Measurements from ENCODE around the gene SDK1. TPM values are rescaled to one million over a fixed set of nuclear protein-coding genes. Genes with fewer than 3 reads are reported as not detected.

SDK1 gene
- total RNA-seq, 1 experiment from 2014 or later = 9.3 TPM

DNA sequence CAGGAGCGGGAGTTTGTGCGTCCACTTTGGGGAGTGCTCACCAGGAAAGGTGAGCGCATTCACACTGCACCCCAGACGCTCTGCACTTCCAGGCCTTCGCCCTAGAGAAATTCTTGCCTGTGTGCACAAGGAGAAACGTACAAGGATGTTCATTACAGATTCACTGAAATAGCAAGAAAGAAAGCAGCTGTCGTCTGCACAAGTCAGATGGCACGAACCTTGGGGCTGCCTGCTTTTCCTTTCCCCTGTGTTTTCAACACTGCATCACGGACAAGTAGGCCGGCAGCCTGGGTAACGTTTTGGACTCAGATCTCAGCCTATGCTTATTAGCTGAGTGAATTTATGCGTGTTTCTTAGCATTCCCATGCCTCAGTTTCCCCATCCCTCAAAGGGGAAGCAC is 834.2 kb downstream of the SDK1 start:
- no peaks in the 10 kb centered on the region for H3K27me3 Mint-ChIP-seq (ENCODE audit: low read depth)
- no peaks in the 10 kb centered on the region for H3K9me3 Mint-ChIP-seq
- peak overlapping the region; percentile 90 for H3K27ac Mint-ChIP-seq
- no peaks in the 10 kb centered on the region for H3K36me3 Mint-ChIP-seq
- no peak for TF ChIP-seq GTF2I (CRISPR knock-in tag; conservative IDR thresholded peaks at IDR 0.05)
- TF ChIP-seq, protein P1, sequence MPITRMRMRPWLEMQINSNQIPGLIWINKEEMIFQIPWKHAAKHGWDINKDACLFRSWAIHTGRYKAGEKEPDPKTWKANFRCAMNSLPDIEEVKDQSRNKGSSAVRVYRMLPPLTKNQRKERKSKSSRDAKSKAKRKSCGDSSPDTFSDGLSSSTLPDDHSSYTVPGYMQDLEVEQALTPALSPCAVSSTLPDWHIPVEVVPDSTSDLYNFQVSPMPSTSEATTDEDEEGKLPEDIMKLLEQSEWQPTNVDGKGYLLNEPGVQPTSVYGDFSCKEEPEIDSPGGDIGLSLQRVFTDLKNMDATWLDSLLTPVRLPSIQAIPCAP (CRISPR knock-in tag; IDR thresholded peaks at IDR 0.05) = no peak
- TF ChIP-seq SMAD4 (CRISPR knock-in tag; IDR thresholded peaks at IDR 0.05) = no peak
- no peak for TF ChIP-seq PRRX2 (CRISPR knock-in tag; IDR thresholded peaks at IDR 0.05)
- TF ChIP-seq, protein P2, sequence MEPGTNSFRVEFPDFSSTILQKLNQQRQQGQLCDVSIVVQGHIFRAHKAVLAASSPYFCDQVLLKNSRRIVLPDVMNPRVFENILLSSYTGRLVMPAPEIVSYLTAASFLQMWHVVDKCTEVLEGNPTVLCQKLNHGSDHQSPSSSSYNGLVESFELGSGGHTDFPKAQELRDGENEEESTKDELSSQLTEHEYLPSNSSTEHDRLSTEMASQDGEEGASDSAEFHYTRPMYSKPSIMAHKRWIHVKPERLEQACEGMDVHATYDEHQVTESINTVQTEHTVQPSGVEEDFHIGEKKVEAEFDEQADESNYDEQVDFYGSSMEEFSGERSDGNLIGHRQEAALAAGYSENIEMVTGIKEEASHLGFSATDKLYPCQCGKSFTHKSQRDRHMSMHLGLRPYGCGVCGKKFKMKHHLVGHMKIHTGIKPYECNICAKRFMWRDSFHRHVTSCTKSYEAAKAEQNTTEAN (CRISPR knock-in tag; IDR thresholded peaks at IDR 0.05) = no peak
- TF ChIP-seq ZNF121 (CRISPR knock-in tag; IDR thresholded peaks at IDR 0.05) = no peak
- TF ChIP-seq, protein P3, sequence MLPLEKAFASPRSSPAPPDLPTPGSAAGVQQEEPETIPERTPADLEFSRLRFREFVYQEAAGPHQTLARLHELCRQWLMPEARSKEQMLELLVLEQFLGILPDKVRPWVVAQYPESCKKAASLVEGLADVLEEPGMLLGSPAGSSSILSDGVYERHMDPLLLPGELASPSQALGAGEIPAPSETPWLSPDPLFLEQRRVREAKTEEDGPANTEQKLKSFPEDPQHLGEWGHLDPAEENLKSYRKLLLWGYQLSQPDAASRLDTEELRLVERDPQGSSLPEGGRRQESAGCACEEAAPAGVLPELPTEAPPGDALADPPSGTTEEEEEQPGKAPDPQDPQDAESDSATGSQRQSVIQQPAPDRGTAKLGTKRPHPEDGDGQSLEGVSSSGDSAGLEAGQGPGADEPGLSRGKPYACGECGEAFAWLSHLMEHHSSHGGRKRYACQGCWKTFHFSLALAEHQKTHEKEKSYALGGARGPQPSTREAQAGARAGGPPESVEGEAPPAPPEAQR (CRISPR knock-in tag; IDR thresholded peaks at IDR 0.05) = no peak
- ATAC-seq = no peak
- H3K4me1 Mint-ChIP-seq = peaks cover 49% of the 10 kb centered on the region
- no peak overlapping the region for H3K4me3 Mint-ChIP-seq
- DNase-seq (ENCODE audit: low spot score) = no peak
- CTCF ChIA-PET = interaction anchor here (2.0 kb wide), 1 partner anchor 10 kb away, joined by 14 read pairs; no protein-coding TSS in a partner anchor
- POLR2A ChIA-PET = no interaction called here

DNA sequence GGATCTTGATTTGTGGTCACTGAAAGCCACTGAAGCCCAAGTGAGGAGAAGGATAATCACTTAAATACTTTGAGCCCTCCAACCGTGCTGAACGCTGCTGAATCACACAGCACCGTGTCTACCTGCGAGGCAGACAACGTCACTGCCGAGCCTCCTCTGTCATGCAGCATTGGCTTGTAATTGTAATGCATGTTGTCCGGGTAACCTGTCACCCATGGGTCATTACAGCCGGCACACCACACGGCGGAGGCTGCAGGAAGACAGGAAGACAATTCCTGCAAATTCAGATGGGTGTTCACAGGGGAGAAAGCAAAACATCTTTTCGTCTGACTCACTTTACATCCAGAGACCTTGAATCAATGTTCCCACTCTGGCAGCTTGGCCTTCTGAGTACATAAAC is 835.0 kb downstream of the SDK1 start:
- H3K4me1 Mint-ChIP-seq = peaks cover 42% of the 10 kb centered on the region
- H3K27ac Mint-ChIP-seq = peak overlapping the region; percentile 90
- H3K27me3 Mint-ChIP-seq (ENCODE audit: low read depth) = no peaks in the 10 kb centered on the region
- ChIA-PET POLR2A (no interaction called here), CTCF (interaction anchor here (1.1 to 2.0 kb wide), 8 partner anchors 9 to 141 kb away, joined by 3 to 14 read pairs (median 4); no protein-coding TSS in a partner anchor)
- no peaks in the 10 kb centered on the region for H3K9me3 Mint-ChIP-seq
- no peak overlapping the region for H3K4me3 Mint-ChIP-seq
- H3K36me3 Mint-ChIP-seq = no peaks in the 10 kb centered on the region
- ATAC-seq (peak; percentile 68), DNase-seq (ENCODE audit: low spot score) (no peak)
- TF ChIP-seq JAZF1 (CRISPR knock-in tag; IDR thresholded peaks at IDR 0.05) = no peak

DNA sequence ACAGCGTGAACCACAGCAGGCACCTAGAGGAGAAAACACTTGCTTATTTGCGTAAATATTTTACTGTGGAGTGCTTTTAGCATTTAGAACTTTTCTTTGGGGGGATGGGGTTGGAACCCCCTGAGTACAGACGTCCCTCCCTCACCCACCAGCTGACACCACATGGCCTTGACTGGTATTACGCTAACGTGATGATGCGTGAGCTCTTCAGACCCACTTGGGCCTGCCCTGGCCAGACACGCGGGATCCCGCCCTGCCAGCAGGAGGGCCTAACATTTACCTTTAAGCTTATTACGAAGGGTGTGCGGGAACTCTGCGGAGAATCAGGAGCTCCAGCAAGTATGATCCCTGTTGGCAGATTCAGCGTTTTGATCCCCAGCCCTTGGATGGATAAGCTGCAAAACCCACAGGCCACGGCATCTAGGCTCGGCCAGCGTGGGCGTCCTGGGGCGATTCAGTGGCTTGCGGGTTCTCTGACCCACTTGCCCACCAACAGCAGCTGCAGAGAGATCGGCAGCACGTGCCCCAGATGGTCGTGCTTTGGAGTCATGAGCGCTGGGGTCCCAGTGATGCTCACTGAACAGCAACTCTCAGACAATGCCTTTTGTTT is 835.6 kb downstream of the SDK1 start:
- ChIA-PET POLR2A (no interaction called here), CTCF (interaction anchor here (1.1 to 2.0 kb wide), 8 partner anchors 8 to 142 kb away, joined by 3 to 14 read pairs (median 4); no protein-coding TSS in a partner anchor)
- Mint-ChIP-seq H3K4me1 (peaks cover 37% of the 10 kb centered on the region), H3K27me3 (ENCODE audit: low read depth) (no peaks in the 10 kb centered on the region), H3K27ac (peak overlapping the region; percentile 90), H3K36me3 (no peaks in the 10 kb centered on the region), H3K9me3 (no peaks in the 10 kb centered on the region), H3K4me3 (no peak overlapping the region)
- DNase-seq (ENCODE audit: low spot score) (no peak), ATAC-seq (peak; percentile 78)
- TF ChIP-seq, protein P4, sequence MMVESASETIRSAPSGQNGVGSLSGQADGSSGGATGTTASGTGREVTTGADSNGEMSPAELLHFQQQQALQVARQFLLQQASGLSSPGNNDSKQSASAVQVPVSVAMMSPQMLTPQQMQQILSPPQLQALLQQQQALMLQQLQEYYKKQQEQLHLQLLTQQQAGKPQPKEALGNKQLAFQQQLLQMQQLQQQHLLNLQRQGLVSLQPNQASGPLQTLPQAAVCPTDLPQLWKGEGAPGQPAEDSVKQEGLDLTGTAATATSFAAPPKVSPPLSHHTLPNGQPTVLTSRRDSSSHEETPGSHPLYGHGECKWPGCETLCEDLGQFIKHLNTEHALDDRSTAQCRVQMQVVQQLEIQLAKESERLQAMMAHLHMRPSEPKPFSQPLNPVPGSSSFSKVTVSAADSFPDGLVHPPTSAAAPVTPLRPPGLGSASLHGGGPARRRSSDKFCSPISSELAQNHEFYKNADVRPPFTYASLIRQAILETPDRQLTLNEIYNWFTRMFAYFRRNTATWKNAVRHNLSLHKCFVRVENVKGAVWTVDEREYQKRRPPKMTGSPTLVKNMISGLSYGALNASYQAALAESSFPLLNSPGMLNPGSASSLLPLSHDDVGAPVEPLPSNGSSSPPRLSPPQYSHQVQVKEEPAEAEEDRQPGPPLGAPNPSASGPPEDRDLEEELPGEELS (CRISPR knock-in tag; IDR thresholded peaks at IDR 0.05) = no peak
- TF ChIP-seq, protein P2 (CRISPR knock-in tag; IDR thresholded peaks at IDR 0.05) = 0 out of 2 replicates have a peak, but pooled peaks have one; percentile 42
- peak; percentile 58; the same call in 1 of the 2 replicates for TF ChIP-seq FOXP1 (CRISPR knock-in tag; IDR thresholded peaks at IDR 0.05; ENCODE audit: borderline replicate concordance)

DNA sequence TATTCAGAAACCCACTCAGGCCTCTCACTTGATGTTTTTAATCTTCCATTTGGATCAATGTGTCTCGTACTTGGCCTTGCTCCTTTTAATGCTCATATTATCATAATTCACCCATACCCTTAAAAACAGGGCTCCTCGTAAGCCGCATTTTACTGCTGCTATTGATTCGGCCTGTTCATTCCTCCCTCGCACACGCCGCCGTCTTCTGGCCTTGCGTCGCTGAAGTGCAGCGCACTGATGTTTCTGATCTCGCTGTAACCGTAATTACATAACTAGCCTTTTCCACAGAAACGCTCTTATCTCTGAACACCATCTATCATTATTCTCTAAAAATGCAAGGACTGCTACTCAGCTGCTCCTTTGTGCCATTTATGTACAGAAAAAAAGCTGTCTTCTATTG is 836.5 kb downstream of the SDK1 start:
- POLR2A ChIA-PET = no interaction called here
- no peak for ATAC-seq
- DNase-seq (ENCODE audit: low spot score) = no peak
- Mint-ChIP-seq H3K9me3 (no peaks in the 10 kb centered on the region), H3K4me1 (peaks cover 36% of the 10 kb centered on the region), H3K36me3 (no peaks in the 10 kb centered on the region), H3K27ac (peak overlapping the region; percentile 6), H3K27me3 (ENCODE audit: low read depth) (no peaks in the 10 kb centered on the region), H3K4me3 (no peak overlapping the region)
- CTCF ChIA-PET = interaction anchor here (1.3 kb wide), 1 partner anchor 17 kb away, joined by 5 read pairs; no protein-coding TSS in a partner anchor
- TF ChIP-seq TEAD1 (CRISPR knock-in tag; IDR thresholded peaks at IDR 0.05) (no peak), JUN (CRISPR knock-in tag; IDR thresholded peaks at IDR 0.05) (no peak), MYBL2 (CRISPR knock-in tag; IDR thresholded peaks at IDR 0.05) (no peak), CREM (CRISPR knock-in tag; IDR thresholded peaks at IDR 0.05) (no peak), ZNF671 (CRISPR knock-in tag; IDR thresholded peaks at IDR 0.05) (no peak), HMGA2 (CRISPR knock-in tag; IDR thresholded peaks at IDR 0.05) (no peak), GRHL2 (CRISPR knock-in tag; IDR thresholded peaks at IDR 0.05; ENCODE audit: insufficient replicate concordance, severe bottlenecking) (no peak), PRRX2 (CRISPR knock-in tag; IDR thresholded peaks at IDR 0.05) (no peak)
- TF ChIP-seq, protein P5, sequence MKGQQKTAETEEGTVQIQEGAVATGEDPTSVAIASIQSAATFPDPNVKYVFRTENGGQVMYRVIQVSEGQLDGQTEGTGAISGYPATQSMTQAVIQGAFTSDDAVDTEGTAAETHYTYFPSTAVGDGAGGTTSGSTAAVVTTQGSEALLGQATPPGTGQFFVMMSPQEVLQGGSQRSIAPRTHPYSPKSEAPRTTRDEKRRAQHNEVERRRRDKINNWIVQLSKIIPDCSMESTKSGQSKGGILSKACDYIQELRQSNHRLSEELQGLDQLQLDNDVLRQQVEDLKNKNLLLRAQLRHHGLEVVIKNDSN (CRISPR knock-in tag; IDR thresholded peaks at IDR 0.05) = no peak
- TF ChIP-seq, protein P6, sequence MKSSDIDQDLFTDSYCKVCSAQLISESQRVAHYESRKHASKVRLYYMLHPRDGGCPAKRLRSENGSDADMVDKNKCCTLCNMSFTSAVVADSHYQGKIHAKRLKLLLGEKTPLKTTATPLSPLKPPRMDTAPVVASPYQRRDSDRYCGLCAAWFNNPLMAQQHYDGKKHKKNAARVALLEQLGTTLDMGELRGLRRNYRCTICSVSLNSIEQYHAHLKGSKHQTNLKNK (CRISPR knock-in tag; IDR thresholded peaks at IDR 0.05) = no peak
- TF ChIP-seq, protein P7, sequence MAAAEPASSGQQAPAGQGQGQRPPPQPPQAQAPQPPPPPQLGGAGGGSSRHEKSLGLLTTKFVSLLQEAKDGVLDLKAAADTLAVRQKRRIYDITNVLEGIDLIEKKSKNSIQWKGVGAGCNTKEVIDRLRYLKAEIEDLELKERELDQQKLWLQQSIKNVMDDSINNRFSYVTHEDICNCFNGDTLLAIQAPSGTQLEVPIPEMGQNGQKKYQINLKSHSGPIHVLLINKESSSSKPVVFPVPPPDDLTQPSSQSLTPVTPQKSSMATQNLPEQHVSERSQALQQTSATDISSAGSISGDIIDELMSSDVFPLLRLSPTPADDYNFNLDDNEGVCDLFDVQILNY (CRISPR knock-in tag; IDR thresholded peaks at IDR 0.05) = no peak

Measured in WTC11 (cell line).